ENCODE data around the gene MAPRE3.

Gene MAPRE3

GRCh38 chr2:27027211-27027651 is 56.8 kb downstream of the MAPRE3 start:
- no peak for DNase-seq (ENCODE audit: extremely low read depth, low read depth)
- no peak for TF ChIP-seq CTCF (IDR thresholded peaks at IDR 0.05; ENCODE audit: low read depth, low read length)

- TF ChIP-seq CTCF (IDR thresholded peaks at IDR 0.05; ENCODE audit: low read depth, low read length): no peak
- no peak for DNase-seq (ENCODE audit: extremely low read depth, low read depth)
Measured at GRCh38 chr2:27029051-27029450, 58.6 kb downstream of the MAPRE3 start.

GRCh38 chr2:27032495-27033252 is 62.2 kb downstream of the MAPRE3 start, which contains the start of gene TMEM214:
TSS of gene TMEM214 (plus strand) at chr2:27032965. CDS start at chr2:27033016, 51 bp downstream.
- no peak for TF ChIP-seq CTCF (IDR thresholded peaks at IDR 0.05; ENCODE audit: low read depth, low read length)
- DNase-seq (ENCODE audit: extremely low read depth, low read depth): peak; percentile 73

GRCh38 chr2:27033253-27033852 is 62.9 kb downstream of the MAPRE3 start:
- no peak for TF ChIP-seq CTCF (IDR thresholded peaks at IDR 0.05; ENCODE audit: low read depth, low read length)
- no peak for DNase-seq (ENCODE audit: extremely low read depth, low read depth)

- no peak for TF ChIP-seq CTCF (IDR thresholded peaks at IDR 0.05; ENCODE audit: low read depth, low read length)
- DNase-seq (ENCODE audit: extremely low read depth, low read depth): no peak
Measured at GRCh38 chr2:27038012-27038411, 67.6 kb downstream of the MAPRE3 start.

GRCh38 chr2:27038631-27039339 is 68.3 kb downstream of the MAPRE3 start:
- DNase-seq (ENCODE audit: extremely low read depth, low read depth): no peak
- TF ChIP-seq CTCF (IDR thresholded peaks at IDR 0.05; ENCODE audit: low read depth, low read length): no peak

- TF ChIP-seq CTCF (IDR thresholded peaks at IDR 0.05; ENCODE audit: low read depth, low read length): no peak
- no peak for DNase-seq (ENCODE audit: extremely low read depth, low read depth)
Measured at GRCh38 chr2:27039426-27039825, 69.0 kb downstream of the MAPRE3 start.

Measured in AG09319 (cell line).